GM23338 (cell line): Measurements from ENCODE around the gene SLC4A7. TPM values are rescaled to one million over a fixed set of nuclear protein-coding genes. Genes with fewer than 3 reads are reported as not detected.

Source experiments
- ATAC-seq: fragments of 200-7000 bp; cut with Tn5 transposase; 3 replicates; pipeline ENCODE4 v1.9.1; 2020
- DNase-seq: peaks from one replicate; pipeline ENCODE4 v3.0.0-alpha.2; 2015; ENCODE audit warnings: low spot score
- H2AFZ ChIP-seq: fragments of 200-600 bp; sonication (generic); 2 replicates; pipeline ENCODE4 v1.8.0; 2016; ENCODE audit warnings: antibody characterized with exemption, mild to moderate bottlenecking, moderate library complexity
- H3F3A ChIP-seq: fragments of 200-600 bp; sonication (generic); replicated peaks from 2 replicates; pipeline ENCODE4 v1.8.0; 2017; ENCODE audit warnings: antibody characterized with exemption, mixed run types, low read depth
- H3K27ac ChIP-seq: fragments of 200-600 bp; sonication (generic); 2 replicates; pipeline ENCODE4 v1.6.1; 2016; ENCODE audit warnings: low read depth
- H3K27me3 ChIP-seq: fragments of 200-600 bp; sonication (generic); 2 replicates; pipeline ENCODE4 v1.8.0; 2016; ENCODE audit warnings: mild to moderate bottlenecking, mixed run types, moderate library complexity; ENCODE audit not compliant: insufficient read depth
- H3K36me3 ChIP-seq: fragments of 200-600 bp; sonication (generic); 2 replicates; pipeline ENCODE4 v1.8.0; 2016; ENCODE audit warnings: mild to moderate bottlenecking; ENCODE audit not compliant: insufficient read depth
- H3K4me1 ChIP-seq: fragments of 200-600 bp; sonication (generic); 2 replicates; pipeline ENCODE4 v1.8.0; 2016; ENCODE audit warnings: mild to moderate bottlenecking, moderate library complexity; ENCODE audit not compliant: insufficient read depth
- H3K4me2 ChIP-seq: fragments of 200-600 bp; sonication (generic); 2 replicates; pipeline ENCODE4 v1.7.1; 2017; ENCODE audit warnings: mixed run types
- H3K4me3 ChIP-seq: fragments of 200-600 bp; sonication (generic); 2 replicates; pipeline ENCODE4 v1.6.1; 2016; ENCODE audit warnings: mixed run types
- H3K79me2 ChIP-seq: fragments of 200-600 bp; sonication (generic); replicated peaks from 2 replicates; pipeline ENCODE4 v1.8.0; 2017; ENCODE audit warnings: mild to moderate bottlenecking; ENCODE audit not compliant: insufficient read depth
- H3K9me2 ChIP-seq: fragments of 200-600 bp; sonication (generic); 2 replicates; pipeline ENCODE4 v1.8.0; 2017; ENCODE audit not compliant: insufficient read depth
- H4K20me1 ChIP-seq: fragments of 200-600 bp; sonication (generic); replicated peaks from 2 replicates; pipeline ENCODE4 v1.8.0; 2017; ENCODE audit warnings: mild to moderate bottlenecking; ENCODE audit not compliant: insufficient read depth
- H3K27ac Mint-ChIP-seq: 2 replicates; pipeline ENCODE4 v1.8.0; 2020; ENCODE audit warnings: inconsistent platforms, mild to moderate bottlenecking, moderate library complexity, mixed read lengths
- H3K27me3 Mint-ChIP-seq: 3 replicates; pipeline ENCODE4 v1.8.0; 2022; ENCODE audit warnings: low read depth, mild to moderate bottlenecking, moderate library complexity, mixed read lengths, inconsistent platforms; ENCODE audit not compliant: insufficient read depth, poor library complexity
- H3K36me3 Mint-ChIP-seq: 3 replicates; pipeline ENCODE4 v1.8.0; 2021; ENCODE audit warnings: low read depth, mild to moderate bottlenecking, inconsistent platforms, moderate library complexity, mixed read lengths
- H3K4me1 Mint-ChIP-seq: 3 replicates; pipeline ENCODE4 v1.8.0; 2020; ENCODE audit warnings: mild to moderate bottlenecking, inconsistent platforms, mixed read lengths
- H3K4me3 Mint-ChIP-seq: 3 replicates; pipeline ENCODE4 v1.8.0; 2021; ENCODE audit warnings: moderate library complexity, mild to moderate bottlenecking, inconsistent platforms, mixed read lengths
- H3K9me3 Mint-ChIP-seq: 3 replicates; pipeline ENCODE4 v1.8.0; 2020; ENCODE audit warnings: moderate library complexity, mild to moderate bottlenecking, inconsistent platforms, mixed read lengths
- CREB1 ChIP-seq: fragments of 250-450 bp; sonication (Bioruptor Pico); IDR thresholded peaks from 2 replicates; pipeline ENCODE4 v1.5.0; 2020; ENCODE audit warnings: low read depth, mild to moderate bottlenecking, moderate library complexity
- EZH2phosphoT487 ChIP-seq: fragments of 200-600 bp; sonication (generic); IDR thresholded peaks from one replicate; pipeline ENCODE4 v1.8.1; 2018; ENCODE audit warnings: antibody characterized with exemption; ENCODE audit not compliant: unreplicated experiment
- JUNB ChIP-seq: IDR thresholded peaks from one replicate; pipeline ENCODE4 v1.6.1; 2016; ENCODE audit warnings: antibody characterized with exemption; ENCODE audit not compliant: unreplicated experiment
- POLR2AphosphoS5 ChIP-seq: IDR thresholded peaks from 2 replicates; pipeline ENCODE4 v1.6.1; 2016; ENCODE audit warnings: antibody characterized with exemption, low read depth
- long read RNA-seq: library from polyadenylated mRNA; unstranded; transcript quantifications from one replicate; pipeline ENCODE4 v2.0.0, GENCODE V29; 2020; ENCODE audit not compliant: unreplicated experiment
- polyA plus RNA-seq: library from polyadenylated mRNA; unstranded; fragments of >200 nt; fragmentation: Nextera tagmentation; extraction: Ambion mirVana; gene quantifications from 2 replicates; pipeline ENCODE4 v1.2.1, GENCODE V29; 2016
- total RNA-seq: library from RNA; depleted of rRNA; stranded (reverse); fragments of >200 nt; shearing (Covaris generic); gene quantifications from 2 replicates; pipeline ENCODE4 v1.2.3, GENCODE V29; 2014; rRNA removed
- TF ChIP-seq, protein P1 (sequence below): IDR thresholded peaks from 2 replicates; pipeline ENCODE4 v1.6.1; 2016; ENCODE audit warnings: antibody characterized with exemption
- TF ChIP-seq, protein P2 (sequence below): fragments of 250-450 bp; sonication (Bioruptor Pico); IDR thresholded peaks from 2 replicates; pipeline ENCODE4 v1.5.0; 2020; ENCODE audit warnings: mild to moderate bottlenecking, moderate library complexity
- TF ChIP-seq, protein P3 (sequence below), 2 experiments: fragments of 200-600 bp in 1 of 2; sonication (generic) in 1 of 2; conservative IDR thresholded peaks; 2 replicates each; pipeline versions ENCODE4 v1.5.1 to v1.6.1; 2016 to 2017; ENCODE audit warnings: antibody characterized with exemption in 2 of 2, low read depth in 2 of 2, mild to moderate bottlenecking in 2 of 2, moderate library complexity in 1 of 2

The SLC4A7 gene
- total RNA-seq (101 and 110 TPM in 2 replicates), polyA plus RNA-seq (43.4 and 44.4 TPM in 2 replicates)
- long read RNA-seq, partial matches to known transcripts: 17 of 19 reads
- long read RNA-seq, other reads (novel, unspliced or antisense): 2 of 19 reads

DNA sequence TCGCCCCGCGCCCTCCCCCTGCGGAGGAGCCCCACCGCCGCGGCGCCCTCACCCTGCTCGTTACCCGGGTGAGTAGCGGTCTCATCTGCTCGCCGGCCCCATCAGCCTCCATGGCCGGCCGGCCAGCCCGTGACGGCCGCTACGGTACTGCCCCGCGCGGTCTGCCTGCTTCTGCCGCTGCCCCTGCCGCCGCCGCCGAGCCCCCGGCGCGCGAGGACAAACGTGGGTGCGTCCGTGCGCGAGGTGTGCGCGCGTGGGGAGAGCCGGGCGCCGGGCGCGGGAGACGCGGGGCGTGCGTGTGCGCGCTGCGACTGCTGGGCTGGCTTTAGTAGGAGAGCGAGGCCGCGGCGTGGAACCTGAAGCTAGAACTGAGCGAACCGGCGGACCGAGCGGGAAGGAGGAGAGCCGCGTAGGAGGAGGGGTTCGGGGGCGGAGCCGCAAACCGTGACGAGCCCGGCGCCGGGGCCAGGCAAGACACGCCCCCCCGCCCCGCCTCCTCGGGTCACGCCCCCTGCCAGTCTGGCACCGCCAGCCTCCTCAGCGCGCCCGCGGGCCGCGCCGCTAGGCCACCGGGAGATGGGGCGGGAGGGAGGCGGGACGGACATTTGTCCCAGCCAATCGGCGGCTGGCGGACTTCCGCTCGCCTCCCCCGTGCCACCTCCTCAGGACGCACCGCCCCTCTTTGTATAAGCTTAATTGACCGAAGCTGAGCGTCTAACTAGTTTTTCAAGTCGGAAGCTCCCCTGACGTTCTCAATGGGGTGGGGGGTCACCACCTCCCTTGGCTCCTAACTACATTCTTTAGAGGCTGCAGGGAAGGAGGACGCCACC, at the start of gene SLC4A7:
TSS of gene SLC4A7 (minus strand) at position 370 of the 830 bp plus-strand sequence. CDS start at position 112, 258 bp downstream.
- peak within 1 kb of the TSS; percentile 97 for H3K4me3 Mint-ChIP-seq
- DNase-seq (peak; percentile 98), ATAC-seq (peak; percentile 93)
- peaks cover 15% of the 10 kb centered on the region for H3K36me3 Mint-ChIP-seq
- peaks cover 25% of the 10 kb centered on the region for H3K4me1 Mint-ChIP-seq
- Histone ChIP-seq H3K27me3 (peaks cover 4% of the 10 kb centered on the region; the same call in 1 of the 2 replicates), H2AFZ (peak within 1 kb of the TSS; percentile 64; the same call in 1 of the 2 replicates), H3K36me3 (0 out of 2 replicates have a peak, but pooled peaks cover 4% of the 10 kb centered on the region), H3K4me2 (peak within 1 kb of the TSS; percentile 84), H3K27ac (peak within 1 kb of the TSS; percentile 76), H3K79me2 (peaks cover 43% of the 10 kb centered on the region), H3F3A (no peaks in the 10 kb centered on the region), H3K4me1 (peaks cover 9% of the 10 kb centered on the region), H3K4me3 (peak within 1 kb of the TSS; percentile 97), H4K20me1 (peaks cover 38% of the 10 kb centered on the region), H3K9me2 (no peaks in the 10 kb centered on the region)
- no peaks in the 10 kb centered on the region for H3K9me3 Mint-ChIP-seq
- TF ChIP-seq, protein P1, sequence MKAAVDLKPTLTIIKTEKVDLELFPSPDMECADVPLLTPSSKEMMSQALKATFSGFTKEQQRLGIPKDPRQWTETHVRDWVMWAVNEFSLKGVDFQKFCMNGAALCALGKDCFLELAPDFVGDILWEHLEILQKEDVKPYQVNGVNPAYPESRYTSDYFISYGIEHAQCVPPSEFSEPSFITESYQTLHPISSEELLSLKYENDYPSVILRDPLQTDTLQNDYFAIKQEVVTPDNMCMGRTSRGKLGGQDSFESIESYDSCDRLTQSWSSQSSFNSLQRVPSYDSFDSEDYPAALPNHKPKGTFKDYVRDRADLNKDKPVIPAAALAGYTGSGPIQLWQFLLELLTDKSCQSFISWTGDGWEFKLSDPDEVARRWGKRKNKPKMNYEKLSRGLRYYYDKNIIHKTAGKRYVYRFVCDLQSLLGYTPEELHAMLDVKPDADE: peak; percentile 50; the same call in 1 of the 2 replicates
- TF ChIP-seq JUNB: no peak
- TF ChIP-seq CREB1 (CRISPR knock-in tag): peak; percentile 74
- TF ChIP-seq, protein P2, sequence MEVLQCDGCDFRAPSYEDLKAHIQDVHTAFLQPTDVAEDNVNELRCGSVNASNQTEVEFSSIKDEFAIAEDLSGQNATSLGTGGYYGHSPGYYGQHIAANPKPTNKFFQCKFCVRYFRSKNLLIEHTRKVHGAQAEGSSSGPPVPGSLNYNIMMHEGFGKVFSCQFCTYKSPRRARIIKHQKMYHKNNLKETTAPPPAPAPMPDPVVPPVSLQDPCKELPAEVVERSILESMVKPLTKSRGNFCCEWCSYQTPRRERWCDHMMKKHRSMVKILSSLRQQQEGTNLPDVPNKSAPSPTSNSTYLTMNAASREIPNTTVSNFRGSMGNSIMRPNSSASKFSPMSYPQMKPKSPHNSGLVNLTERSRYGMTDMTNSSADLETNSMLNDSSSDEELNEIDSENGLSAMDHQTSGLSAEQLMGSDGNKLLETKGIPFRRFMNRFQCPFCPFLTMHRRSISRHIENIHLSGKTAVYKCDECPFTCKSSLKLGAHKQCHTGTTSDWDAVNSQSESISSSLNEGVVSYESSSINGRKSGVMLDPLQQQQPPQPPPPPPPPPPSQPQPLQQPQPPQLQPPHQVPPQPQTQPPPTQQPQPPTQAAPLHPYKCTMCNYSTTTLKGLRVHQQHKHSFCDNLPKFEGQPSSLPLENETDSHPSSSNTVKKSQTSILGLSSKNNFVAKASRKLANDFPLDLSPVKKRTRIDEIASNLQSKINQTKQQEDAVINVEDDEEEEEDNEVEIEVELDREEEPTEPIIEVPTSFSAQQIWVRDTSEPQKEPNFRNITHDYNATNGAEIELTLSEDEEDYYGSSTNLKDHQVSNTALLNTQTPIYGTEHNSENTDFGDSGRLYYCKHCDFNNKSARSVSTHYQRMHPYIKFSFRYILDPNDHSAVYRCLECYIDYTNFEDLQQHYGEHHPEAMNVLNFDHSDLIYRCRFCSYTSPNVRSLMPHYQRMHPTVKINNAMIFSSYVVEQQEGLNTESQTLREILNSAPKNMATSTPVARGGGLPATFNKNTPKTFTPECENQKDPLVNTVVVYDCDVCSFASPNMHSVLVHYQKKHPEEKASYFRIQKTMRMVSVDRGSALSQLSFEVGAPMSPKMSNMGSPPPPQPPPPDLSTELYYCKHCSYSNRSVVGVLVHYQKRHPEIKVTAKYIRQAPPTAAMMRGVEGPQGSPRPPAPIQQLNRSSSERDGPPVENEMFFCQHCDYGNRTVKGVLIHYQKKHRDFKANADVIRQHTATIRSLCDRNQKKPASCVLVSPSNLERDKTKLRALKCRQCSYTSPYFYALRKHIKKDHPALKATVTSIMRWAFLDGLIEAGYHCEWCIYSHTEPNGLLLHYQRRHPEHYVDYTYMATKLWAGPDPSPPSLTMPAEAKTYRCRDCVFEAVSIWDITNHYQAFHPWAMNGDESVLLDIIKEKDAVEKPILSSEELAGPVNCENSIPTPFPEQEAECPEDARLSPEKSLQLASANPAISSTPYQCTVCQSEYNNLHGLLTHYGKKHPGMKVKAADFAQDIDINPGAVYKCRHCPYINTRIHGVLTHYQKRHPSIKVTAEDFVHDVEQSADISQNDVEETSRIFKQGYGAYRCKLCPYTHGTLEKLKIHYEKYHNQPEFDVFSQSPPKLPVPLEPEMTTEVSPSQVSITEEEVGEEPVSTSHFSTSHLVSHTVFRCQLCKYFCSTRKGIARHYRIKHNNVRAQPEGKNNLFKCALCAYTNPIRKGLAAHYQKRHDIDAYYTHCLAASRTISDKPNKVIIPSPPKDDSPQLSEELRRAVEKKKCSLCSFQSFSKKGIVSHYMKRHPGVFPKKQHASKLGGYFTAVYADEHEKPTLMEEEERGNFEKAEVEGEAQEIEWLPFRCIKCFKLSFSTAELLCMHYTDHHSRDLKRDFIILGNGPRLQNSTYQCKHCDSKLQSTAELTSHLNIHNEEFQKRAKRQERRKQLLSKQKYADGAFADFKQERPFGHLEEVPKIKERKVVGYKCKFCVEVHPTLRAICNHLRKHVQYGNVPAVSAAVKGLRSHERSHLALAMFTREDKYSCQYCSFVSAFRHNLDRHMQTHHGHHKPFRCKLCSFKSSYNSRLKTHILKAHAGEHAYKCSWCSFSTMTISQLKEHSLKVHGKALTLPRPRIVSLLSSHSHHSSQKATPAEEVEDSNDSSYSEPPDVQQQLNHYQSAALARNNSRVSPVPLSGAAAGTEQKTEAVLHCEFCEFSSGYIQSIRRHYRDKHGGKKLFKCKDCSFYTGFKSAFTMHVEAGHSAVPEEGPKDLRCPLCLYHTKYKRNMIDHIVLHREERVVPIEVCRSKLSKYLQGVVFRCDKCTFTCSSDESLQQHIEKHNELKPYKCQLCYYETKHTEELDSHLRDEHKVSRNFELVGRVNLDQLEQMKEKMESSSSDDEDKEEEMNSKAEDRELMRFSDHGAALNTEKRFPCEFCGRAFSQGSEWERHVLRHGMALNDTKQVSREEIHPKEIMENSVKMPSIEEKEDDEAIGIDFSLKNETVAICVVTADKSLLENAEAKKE: no peak
- TF ChIP-seq, protein P3, sequence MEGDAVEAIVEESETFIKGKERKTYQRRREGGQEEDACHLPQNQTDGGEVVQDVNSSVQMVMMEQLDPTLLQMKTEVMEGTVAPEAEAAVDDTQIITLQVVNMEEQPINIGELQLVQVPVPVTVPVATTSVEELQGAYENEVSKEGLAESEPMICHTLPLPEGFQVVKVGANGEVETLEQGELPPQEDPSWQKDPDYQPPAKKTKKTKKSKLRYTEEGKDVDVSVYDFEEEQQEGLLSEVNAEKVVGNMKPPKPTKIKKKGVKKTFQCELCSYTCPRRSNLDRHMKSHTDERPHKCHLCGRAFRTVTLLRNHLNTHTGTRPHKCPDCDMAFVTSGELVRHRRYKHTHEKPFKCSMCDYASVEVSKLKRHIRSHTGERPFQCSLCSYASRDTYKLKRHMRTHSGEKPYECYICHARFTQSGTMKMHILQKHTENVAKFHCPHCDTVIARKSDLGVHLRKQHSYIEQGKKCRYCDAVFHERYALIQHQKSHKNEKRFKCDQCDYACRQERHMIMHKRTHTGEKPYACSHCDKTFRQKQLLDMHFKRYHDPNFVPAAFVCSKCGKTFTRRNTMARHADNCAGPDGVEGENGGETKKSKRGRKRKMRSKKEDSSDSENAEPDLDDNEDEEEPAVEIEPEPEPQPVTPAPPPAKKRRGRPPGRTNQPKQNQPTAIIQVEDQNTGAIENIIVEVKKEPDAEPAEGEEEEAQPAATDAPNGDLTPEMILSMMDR (conservative IDR thresholded peaks at IDR 0.05; ENCODE audit: low read depth in 2 of 2): no peak
- no peak for TF ChIP-seq EZH2phosphoT487
- peak; percentile 92 for TF ChIP-seq POLR2AphosphoS5
- H3K27me3 Mint-ChIP-seq: peaks cover 4% of the 10 kb centered on the region
- peak within 1 kb of the TSS; percentile 89 for H3K27ac Mint-ChIP-seq
